Measurements from ENCODE around the gene ADGRV1.
"Not testable (repeated sequence)": the region's sequence is repeated elsewhere in the genome, so short reads cannot be mapped to it uniquely, and the experiment has no call there.

ADGRV1 gene

GRCh38 chr5:90739567-90739966 is 181.0 kb downstream of the ADGRV1 start:
- no peak for DNase-seq (ENCODE audit: low read depth)

- DNase-seq (ENCODE audit: low read depth) = no peak
These were observed 181.7 kb downstream of the ADGRV1 start for GRCh38 chr5:90740244-90740799.

- DNase-seq (ENCODE audit: low read depth) = no peak
These were observed 182.5 kb downstream of the ADGRV1 start for GRCh38 chr5:90741022-90741564.

GRCh38 chr5:90746119-90746518 is 187.5 kb downstream of the ADGRV1 start:
- DNase-seq (ENCODE audit: low read depth) = no peak

- no peak for DNase-seq (ENCODE audit: low read depth)
These were observed 188.6 kb downstream of the ADGRV1 start for GRCh38 chr5:90747175-90747574.

- DNase-seq (ENCODE audit: low read depth) = no peak
These were observed 189.1 kb downstream of the ADGRV1 start for GRCh38 chr5:90747693-90748092.

GRCh38 chr5:90759119-90759518 is 200.5 kb downstream of the ADGRV1 start:
- no peak for DNase-seq (ENCODE audit: low read depth)

- DNase-seq (ENCODE audit: low read depth) = no peak
These were observed 209.1 kb downstream of the ADGRV1 start for GRCh38 chr5:90767710-90768109.

- not testable (repeated sequence) for DNase-seq (ENCODE audit: low read depth)
These were observed 211.5 kb downstream of the ADGRV1 start for GRCh38 chr5:90770006-90770541.

- no peak for DNase-seq (ENCODE audit: low read depth)
These were observed 219.4 kb downstream of the ADGRV1 start for GRCh38 chr5:90777959-90778358.

GRCh38 chr5:90783460-90784333 is 225.1 kb downstream of the ADGRV1 start:
- DNase-seq (ENCODE audit: low read depth) = peak; percentile 50

- no peak for DNase-seq (ENCODE audit: low read depth)
These were observed 228.2 kb downstream of the ADGRV1 start for GRCh38 chr5:90786756-90787155.

- no peak for DNase-seq (ENCODE audit: low read depth)
These were observed 234.1 kb downstream of the ADGRV1 start for GRCh38 chr5:90792725-90793124.

GRCh38 chr5:90793183-90793582 is 234.6 kb downstream of the ADGRV1 start:
- DNase-seq (ENCODE audit: low read depth) = no peak

- DNase-seq (ENCODE audit: low read depth) = not testable (repeated sequence)
These were observed 238.3 kb downstream of the ADGRV1 start for GRCh38 chr5:90796919-90797318.

- not testable (repeated sequence) for DNase-seq (ENCODE audit: low read depth)
These were observed 241.5 kb downstream of the ADGRV1 start for GRCh38 chr5:90800082-90800481.

- DNase-seq (ENCODE audit: low read depth) = not testable (repeated sequence)
These were observed 241.9 kb downstream of the ADGRV1 start for GRCh38 chr5:90800515-90800914.

GRCh38 chr5:90802474-90803317 is 244.1 kb downstream of the ADGRV1 start:
- DNase-seq (ENCODE audit: low read depth) = no peak

- no peak for DNase-seq (ENCODE audit: low read depth)
These were observed 244.8 kb downstream of the ADGRV1 start for GRCh38 chr5:90803381-90803780.

GRCh38 chr5:90803876-90804275 is 245.3 kb downstream of the ADGRV1 start:
- no peak for DNase-seq (ENCODE audit: low read depth)

GRCh38 chr5:90807496-90807895 is 248.9 kb downstream of the ADGRV1 start:
- DNase-seq (ENCODE audit: low read depth) = no peak

All from stimulated activated CD8-positive, alpha-beta memory T cell treated with anti-CD3 and anti-CD28 coated beads, Interleukin-4, amount 100 ng/mL, for 24 hours (primary cell).